Liver (tissue), 3 donors: ENCODE measurements around the gene SEPHS2.
"Not testable (repeated sequence)": the region's sequence is repeated elsewhere in the genome, so short reads cannot be mapped to it uniquely, and the experiment has no call there.

Experiments used
- ATF3 ChIP-seq: IDR thresholded peaks from 2 replicates; pipeline ENCODE4 v1.6.1; 2016; ENCODE audit warnings: antibody characterized with exemption
- CTCF ChIP-seq: fragments of 150-350 bp; IDR thresholded peaks from 2 replicates; pipeline ENCODE4 v1.5.1; 2017; ENCODE audit warnings: improper control_type of control experiment, low read depth, low read length; ENCODE audit not compliant: missing input control
- YY1 ChIP-seq: IDR thresholded peaks from 2 replicates; pipeline ENCODE4 v1.6.1; 2016; ENCODE audit warnings: antibody characterized with exemption, mild to moderate bottlenecking
- ZBTB33 ChIP-seq: IDR thresholded peaks from 2 replicates; pipeline ENCODE4 v1.6.1; 2016; ENCODE audit warnings: antibody characterized with exemption
- donor health status: healthy.
- donor health status: healthy.

- TF ChIP-seq CTCF, ZBTB33, YY1, ATF3: not testable (repeated sequence)
These were observed 7.3 kb upstream of the SEPHS2 start for GRCh38 chr16:30452709-30453580.
